NCI-H2196 (cell line): Measurements from ENCODE around the gene C6orf52.
"Not testable (repeated sequence)": the region's sequence is repeated elsewhere in the genome, so short reads cannot be mapped to it uniquely, and the experiment has no call there.

Source experiments
- DNase-seq: peaks from one replicate; lab custom pipeline; 2025; ENCODE audit not compliant: unreplicated experiment; lab: John Stamatoyannopoulos, UW

C6orf52 gene

DNA sequence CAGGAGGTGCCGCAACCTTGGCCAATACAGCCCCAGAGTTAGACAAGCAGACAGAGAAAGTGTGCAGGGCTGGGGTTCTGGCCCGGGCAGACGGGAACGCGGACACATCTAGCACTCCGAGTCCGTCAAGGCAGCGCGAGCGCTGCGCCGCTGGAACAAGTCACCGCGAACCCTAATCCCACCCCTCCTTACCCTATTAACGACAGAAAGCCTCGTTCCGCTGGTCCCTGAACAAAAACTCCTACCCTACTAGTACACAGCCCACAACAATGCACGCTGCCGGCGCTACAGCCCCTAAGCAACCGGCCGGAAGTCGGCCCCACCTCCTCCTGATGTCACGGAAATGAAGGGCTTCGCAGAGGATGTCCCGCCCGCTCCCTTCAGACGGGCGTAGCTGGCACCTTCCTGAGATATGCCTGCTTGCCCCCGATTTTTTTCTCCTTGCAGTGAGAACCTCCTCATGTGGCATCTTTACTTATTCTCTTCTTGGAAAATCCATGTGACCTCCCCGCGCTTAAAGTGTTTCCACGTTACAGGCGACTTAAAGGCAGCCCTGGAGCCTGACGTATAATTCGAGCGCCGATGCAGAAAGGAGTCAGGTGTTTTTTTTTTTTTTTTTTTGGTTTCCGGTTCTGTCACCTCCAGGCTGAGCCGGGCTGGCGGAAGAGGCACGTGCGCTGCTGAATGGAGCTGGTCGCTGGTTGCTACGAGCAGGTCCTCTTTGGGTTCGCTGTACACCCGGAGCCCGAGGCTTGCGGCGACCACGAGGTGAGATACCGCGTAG lies at the start of gene C6orf52, which contains the start of gene PAK1IP1:
Gene C6orf52 (minus strand): TSS at position 315 of the 784 bp plus-strand sequence. CDS start 7,066 bp downstream, outside the sequence.
Gene PAK1IP1 (plus strand): TSS at position 671 of the 784 bp plus-strand sequence. CDS start 14 bp downstream, at position 685.
- DNase-seq, result peak; percentile 95

- no peak for DNase-seq
Observed at GRCh38 chr6:10743515-10743914, 49.1 kb upstream of the C6orf52 start.

GRCh38 chr6:10742251-10742650 lies 47.8 kb upstream of the C6orf52 start:
- DNase-seq, result no peak

GRCh38 chr6:10741643-10742042 lies 47.2 kb upstream of the C6orf52 start:
- not testable (repeated sequence) for DNase-seq

DNA sequence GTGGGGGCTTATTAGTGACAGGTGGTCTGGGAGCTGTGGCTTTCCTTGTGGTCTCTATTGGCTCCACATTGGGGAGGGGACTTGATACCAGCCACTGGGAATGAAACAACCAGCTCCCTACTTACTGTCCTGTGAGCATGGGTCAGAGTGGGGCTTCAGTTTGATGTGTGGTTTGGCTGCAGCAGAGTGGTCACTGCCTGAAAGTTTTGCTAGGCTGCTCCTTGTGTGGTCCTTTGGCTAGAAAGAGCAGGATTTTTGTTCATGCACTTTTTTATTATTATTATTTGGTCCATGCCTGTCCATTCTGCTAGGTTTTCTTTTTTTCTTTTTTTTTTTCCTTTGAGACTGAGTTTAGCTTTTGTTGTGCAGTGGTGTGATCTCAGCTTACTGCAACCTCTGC lies 45.6 kb upstream of the C6orf52 start:
- DNase-seq, result no peak

DNA sequence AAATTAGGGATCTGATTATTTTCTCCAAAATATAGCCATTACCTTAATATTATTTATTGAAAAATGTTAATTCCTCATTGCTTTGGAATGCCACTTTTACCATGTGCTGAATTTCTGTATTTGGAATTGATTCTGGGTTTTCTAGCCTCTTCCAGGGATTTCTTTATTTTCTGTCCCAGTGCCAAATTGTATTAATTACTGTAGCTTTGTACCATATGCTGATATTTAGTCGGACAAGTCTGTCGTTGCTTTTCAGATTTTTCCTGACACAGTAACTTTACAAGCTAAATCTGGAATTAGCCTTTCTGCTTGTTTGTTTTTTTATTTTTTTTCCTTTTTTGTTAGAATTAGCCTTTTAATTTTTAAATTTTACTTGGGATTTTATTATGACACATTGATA lies 42.3 kb upstream of the C6orf52 start:
- no peak for DNase-seq

- no peak for DNase-seq
Observed at GRCh38 chr6:10733863-10734262, 39.4 kb upstream of the C6orf52 start.

DNA sequence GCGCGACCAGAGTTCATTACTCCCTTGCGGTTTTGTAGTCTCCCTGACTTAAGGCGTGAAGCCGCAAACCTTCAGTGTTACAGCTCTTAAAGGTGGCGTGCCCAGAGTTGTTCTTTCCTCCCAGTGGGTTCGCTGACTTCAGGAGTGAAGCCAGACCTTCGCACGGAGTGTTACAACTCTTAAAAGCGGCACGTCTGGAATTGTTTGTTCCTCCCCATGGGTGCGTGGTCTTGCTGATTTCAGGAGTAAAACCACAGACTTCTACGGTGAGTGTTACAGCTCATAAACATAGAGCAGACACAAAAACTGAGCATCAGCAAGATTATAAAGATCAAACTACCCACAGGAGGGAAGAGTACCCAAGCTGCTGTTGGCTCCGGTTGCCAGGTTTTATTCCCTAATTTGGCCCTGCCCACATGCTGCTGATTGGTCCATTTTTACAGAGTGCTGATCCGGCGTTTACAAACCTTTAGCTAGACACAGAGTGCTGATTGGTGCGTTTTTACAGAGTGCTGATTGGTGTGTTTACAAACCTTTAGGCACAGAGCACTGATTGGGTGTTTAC lies 38.8 kb upstream of the C6orf52 start:
- no peak for DNase-seq

GRCh38 chr6:10730254-10730653 lies 35.8 kb upstream of the C6orf52 start:
- DNase-seq, result no peak

DNA sequence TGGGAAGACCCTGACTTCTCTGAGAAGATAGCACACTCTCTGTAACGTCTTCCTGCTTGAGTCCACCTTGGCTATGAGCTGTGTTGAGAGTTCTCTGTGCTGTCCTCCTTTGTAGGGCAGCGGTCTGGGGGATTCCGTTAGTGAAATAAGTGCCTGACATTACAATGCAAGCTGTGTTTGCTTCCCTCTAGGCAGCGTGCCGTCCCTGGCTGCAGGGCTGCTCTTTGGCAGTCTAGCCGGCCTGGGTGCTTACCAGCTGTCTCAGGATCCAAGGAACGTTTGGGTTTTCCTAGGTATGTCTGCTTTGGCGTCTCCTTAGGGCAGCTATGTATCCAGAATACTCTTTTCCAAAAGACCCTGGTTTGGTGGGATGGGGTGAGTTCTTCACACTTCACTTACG lies 31.3 kb upstream of the C6orf52 start:
- no peak for DNase-seq

DNA sequence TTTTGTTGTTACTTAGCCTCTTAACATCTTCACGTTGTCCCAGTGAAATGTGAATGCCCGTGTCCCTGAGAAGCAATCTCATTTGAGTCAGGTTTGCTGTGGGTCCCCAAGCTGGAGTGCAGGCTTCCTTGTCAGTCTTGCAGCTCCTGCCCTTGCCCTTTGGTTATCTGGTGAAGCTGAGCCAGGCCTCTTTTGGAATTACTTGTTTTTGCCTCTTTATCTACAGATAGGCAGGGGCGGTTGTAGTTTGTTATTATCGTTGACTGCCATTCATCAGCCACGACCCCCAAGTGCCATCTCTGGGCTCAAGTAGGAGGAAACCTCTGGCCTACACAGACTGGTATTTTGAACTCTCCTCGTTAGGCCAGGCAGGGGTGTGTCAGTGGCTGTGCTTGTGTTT lies 30.6 kb upstream of the C6orf52 start:
- no peak for DNase-seq

DNA sequence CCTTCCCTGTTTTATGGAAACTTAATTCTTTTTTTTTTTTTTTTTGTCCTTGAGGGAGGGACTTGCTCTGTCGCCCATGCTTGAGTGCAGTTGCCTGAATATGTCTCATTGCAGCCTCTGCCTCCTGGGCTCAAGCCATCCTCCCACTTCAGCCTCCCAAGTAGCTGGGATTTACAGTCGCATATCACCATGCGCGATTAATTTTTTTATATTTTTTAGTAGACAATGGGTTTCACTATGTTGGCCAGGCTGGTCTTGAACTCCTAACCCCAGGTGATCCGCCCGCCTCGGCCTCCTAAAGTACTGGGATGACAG lies 29.1 kb upstream of the C6orf52 start:
- no peak for DNase-seq

DNA sequence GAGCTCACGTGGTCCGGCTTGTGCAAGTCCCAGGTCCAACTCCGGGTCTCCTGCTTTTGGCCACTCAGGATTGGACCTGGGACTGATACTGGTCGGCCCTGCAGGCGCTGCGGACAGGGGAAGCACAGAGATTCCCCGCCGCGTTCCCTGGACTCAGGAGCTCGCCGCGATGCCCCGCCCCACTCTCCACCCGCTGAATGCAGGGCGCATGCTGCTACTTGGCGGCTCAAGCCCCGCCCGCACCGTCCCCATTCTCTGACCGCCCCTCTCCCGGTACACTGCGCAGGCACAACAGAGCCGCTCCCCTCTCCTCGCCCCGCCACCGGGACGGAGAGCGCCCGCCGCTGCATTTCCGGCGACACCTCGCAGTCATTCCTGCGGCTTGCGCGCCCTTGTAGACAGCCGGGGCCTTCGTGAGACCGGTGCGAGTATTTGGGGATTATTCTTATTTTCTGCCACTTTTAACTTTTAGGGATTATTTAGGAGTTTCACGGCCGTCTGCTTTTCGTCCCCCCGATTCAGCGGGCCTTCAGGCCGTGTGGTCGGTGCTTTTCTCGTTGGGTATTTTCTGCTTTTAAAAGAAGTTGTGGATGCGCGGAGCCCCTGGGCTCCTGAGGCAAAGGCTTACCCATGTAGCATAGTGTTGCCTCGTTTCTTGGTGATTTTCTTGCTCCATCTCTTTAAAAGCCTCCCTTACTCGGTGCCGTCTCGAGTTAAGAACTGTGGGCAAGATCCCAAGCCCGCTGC lies 28.6 kb upstream of the C6orf52 start, which contains the start of gene TMEM14C:
Gene TMEM14C (plus strand): TSS at position 251 of the 747 bp plus-strand sequence. CDS start 1,544 bp downstream, outside the sequence.
- peak; percentile 100 for DNase-seq

- DNase-seq, result no peak
Observed at GRCh38 chr6:10722570-10722819, 28.1 kb upstream of the C6orf52 start.

GRCh38 chr6:10721850-10722569 lies 27.6 kb upstream of the C6orf52 start:
- DNase-seq, result no peak

DNA sequence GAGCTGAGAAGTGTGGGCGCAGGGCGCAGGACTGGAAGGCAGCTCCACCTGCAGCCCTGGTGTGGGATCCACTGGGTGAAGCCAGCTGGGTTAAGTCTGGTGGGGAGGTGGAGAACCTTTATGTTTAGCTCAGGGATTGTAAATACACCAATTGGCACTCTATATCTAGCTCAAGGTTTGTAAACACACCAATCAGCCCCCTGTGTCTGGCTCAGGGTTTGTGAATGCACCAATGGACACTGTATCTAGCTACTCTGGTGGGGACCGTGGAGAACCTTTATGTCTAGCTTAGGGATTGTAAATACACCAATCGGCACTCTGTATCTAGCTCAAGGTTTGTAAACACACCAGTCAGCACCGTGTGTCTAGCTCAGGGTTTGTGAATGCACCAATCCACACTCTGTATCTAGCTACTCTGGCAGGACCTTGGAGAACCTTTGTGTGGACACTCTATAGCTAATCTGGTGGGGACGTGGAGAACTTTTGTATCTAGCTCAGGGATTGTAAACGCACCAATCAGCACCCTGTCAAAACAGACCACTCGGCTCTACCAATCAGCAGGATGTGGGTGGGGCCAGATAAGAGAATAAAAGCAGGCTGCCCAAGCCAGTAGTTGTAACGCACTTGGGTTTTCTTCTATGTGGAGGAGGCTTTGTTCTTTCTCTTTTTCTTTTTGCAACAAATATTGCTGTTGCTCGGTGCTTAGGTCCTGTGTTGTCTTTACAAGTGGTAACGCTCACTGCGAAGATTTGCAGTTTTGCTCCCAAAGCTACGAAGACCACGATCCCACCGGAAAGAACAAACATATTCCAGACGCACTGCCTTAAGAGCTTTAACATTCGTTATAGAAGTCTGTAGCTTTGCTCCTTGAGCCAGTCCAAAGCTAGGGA lies 26.8 kb upstream of the C6orf52 start:
- DNase-seq, result not testable (repeated sequence)

DNA sequence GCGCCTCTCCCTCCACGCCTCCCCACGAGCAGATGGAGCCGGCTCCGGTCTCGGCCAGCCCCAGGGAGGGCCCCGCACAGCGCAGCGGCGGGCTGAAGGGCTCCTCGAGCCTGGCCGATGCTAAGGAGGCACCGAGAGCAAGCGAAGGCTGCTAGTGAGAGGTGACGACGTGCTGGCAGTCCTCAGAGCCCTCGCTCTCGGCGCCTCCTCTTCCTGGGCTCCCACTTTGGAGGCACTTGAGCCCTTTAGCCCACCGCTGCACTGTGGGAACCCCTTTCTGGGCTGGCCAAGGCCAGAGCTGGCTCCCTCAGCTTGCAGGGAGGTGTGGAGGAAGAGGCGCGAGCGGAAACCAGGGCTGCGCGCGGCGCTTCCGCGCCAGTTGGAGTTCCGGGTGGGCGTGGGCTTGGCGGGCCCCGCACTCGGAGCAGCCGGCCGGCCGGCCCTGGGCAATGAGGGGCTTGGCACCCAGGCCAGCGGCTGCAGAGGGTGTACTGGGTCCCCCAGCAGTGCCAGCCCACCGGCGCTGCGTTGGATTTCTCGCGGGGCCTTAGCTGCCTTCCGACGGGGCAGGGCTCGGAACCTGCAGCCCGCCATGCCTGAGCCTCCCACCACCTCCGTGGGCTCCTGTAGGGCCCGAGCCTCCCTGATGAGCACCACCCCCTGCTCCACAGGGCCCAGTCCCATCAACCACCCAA lies 26.0 kb upstream of the C6orf52 start:
- DNase-seq, result no peak

DNA sequence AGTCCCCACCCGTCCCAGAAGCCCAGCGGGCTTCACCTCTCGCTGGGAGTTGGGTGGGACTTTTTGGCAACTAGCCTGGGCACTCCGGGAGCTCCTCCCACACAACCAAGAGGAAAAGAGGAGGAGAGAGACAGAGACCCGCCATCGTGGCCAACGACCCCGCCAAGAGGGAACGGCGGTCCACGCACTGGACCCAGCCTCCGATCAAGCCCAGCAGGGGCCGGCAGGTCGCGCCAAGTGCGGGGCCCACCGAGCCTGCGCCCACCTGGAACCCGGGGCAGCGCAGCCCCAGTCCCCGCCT lies 25.5 kb upstream of the C6orf52 start:
- no peak for DNase-seq

GRCh38 chr6:10719296-10719963 lies 25.0 kb upstream of the C6orf52 start:
- no peak for DNase-seq

DNA sequence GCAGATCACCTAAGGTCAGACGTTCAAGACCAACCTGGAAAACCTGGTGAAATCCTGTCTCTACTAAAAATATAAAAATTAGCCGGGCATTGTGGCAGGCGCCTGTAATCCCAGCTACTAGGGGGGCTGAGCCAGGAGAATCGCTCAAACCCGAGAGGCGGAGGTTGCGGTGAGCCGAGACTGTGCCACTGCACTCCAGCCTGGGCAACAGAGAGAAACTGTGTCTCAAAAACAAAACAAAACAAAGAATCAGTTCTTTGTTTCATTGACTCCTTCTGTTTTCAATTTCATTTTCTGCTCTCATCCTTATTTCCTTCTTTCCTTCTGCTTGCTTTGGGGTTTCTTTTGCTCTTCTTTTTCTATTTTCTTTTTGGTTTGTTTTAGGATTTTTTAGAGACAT lies 19.5 kb upstream of the C6orf52 start:
- no peak for DNase-seq
